ENCODE results near the gene ESRP2.

Gene ESRP2

DNA sequence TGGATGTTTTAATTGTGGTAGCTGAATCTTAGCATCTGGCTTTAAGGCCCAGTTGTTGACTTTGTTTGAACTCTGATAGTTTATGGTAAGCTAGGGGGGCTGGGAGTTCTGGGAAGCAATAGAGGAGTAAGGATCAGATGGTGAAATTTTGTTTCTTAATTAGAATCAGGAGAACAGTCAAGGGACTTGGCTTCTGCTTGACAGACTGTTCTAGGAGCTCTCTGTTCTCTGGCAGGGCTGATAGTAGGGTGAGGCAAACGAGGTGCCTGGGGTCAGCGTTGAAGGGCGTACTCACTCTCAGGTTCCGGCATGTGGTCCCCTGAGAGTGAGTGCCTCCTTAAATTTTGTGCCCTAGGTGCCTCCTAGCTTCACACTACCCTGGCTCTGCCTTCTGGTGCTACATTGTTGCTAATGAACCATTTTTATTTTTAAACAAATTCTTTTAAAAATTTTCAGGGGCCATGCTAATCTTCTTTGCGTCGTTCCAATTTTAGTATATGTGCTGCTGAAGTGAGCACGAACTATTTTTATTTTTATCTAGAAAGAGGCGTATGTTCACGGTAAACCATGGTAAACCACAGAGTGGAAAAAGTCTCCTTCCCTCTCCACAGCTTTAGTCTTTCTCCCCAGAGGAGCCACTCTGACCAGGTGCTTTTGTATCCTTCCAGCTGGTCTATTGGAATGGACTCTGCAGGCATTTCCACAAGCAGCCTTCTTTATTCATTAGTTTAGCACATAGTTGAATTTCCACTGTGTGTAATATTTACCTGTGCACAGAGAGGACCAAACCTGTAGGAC is 48.1 kb upstream of the ESRP2 start:
- Histone ChIP-seq H3K4me3 (ENCODE audit: low read depth, low read length) (no peak overlapping the region), H3K4me1 (ENCODE audit: control insufficient read depth, insufficient read depth, low read length) (no peaks in the 10 kb centered on the region), H3K9me3 (ENCODE audit: control insufficient read depth, insufficient read depth, low read depth, low read length) (no peaks in the 10 kb centered on the region), H3K27ac (ENCODE audit: extremely low read depth, low read depth, low read length) (no peak overlapping the region), H3K36me3 (ENCODE audit: control insufficient read depth in 2 of 2, insufficient read depth in 1 of 2, low read length in 2 of 2) (peaks cover 19 to 67% of the 10 kb centered on the region in 2 experiments; a peak in 2 of 3 replicates)
- CTCF ChIA-PET: interaction anchor here (1.1 to 2.8 kb wide), 3 partner anchors 16 to 23 kb away, joined by 3 to 14 read pairs (median 5); partner anchors contain the start of gene SLC7A6
- no peak for TF ChIP-seq ZNF19 (tag by site-specific recombination; IDR thresholded peaks at IDR 0.05; ENCODE audit: low read depth)
- no peak for TF ChIP-seq HOXA7 (CRISPR knock-in tag; IDR thresholded peaks at IDR 0.05; ENCODE audit: borderline replicate concordance)
- no peak for TF ChIP-seq ZNF654 (tag by site-specific recombination; IDR thresholded peaks at IDR 0.05; ENCODE audit: low read depth)
- no peak for TF ChIP-seq ZBTB17 (tag by site-specific recombination; IDR thresholded peaks at IDR 0.05)
- no peak for TF ChIP-seq INSM2 (tag by site-specific recombination; IDR thresholded peaks at IDR 0.05)
- no peak for TF ChIP-seq ZNF16 (tag by site-specific recombination; IDR thresholded peaks at IDR 0.05; ENCODE audit: low read depth)
- no peak for TF ChIP-seq SP2 (tag by site-specific recombination; IDR thresholded peaks at IDR 0.05)
- no peak for TF ChIP-seq ZNF837 (tag by site-specific recombination; IDR thresholded peaks at IDR 0.05)
- no peak for TF ChIP-seq HIC1 (tag by site-specific recombination; IDR thresholded peaks at IDR 0.05)
- TF ChIP-seq ZNF600 (tag by site-specific recombination; IDR thresholded peaks at IDR 0.05): no peak
- no peak for TF ChIP-seq BCL11B (tag by site-specific recombination; IDR thresholded peaks at IDR 0.05; ENCODE audit: low read depth)
- no peak for TF ChIP-seq ZNF133 (tag by site-specific recombination; IDR thresholded peaks at IDR 0.05)
- TF ChIP-seq CTCF (tag by site-specific recombination; IDR thresholded peaks at IDR 0.05): no peak
- no peak for TF ChIP-seq ZNF692 (tag by site-specific recombination; IDR thresholded peaks at IDR 0.05)
- no peak for TF ChIP-seq ZNF629 (tag by site-specific recombination; IDR thresholded peaks at IDR 0.05)
- no peak for TF ChIP-seq ZNF670 (tag by site-specific recombination; IDR thresholded peaks at IDR 0.05; ENCODE audit: low read depth)
- no peak for TF ChIP-seq ZNF292 (tag by site-specific recombination; IDR thresholded peaks at IDR 0.05; ENCODE audit: borderline replicate concordance, low read depth)
- POLR2A ChIA-PET: interaction anchor here (0.7 kb wide), 1 partner anchor 27 kb away, joined by 3 read pairs; the partner anchor contains the start of genes PRMT7 and SLC7A6OS

DNA sequence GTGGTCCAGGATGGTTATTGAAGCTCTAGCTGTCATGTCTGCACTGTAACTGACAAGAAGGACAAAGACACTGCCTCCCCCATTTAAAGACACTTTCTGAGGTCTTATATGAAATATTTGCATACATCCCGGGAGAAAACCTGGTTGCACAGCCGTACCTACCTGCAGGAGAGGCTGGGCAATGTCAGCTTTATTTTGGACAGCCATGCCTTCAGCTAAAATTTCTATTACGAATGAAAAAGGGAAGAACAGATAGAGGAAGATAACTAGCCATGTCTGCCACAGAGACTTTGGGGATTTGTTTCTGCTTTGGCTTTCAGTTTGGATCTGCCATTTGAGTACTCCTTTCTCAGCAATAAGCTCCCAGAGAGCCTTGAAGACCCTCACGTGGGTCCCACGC is 47.4 kb upstream of the ESRP2 start:
- no peak for TF ChIP-seq ZBTB21 (tag by site-specific recombination; IDR thresholded peaks at IDR 0.05)
- no peaks in the 10 kb centered on the region for H3K9me3 ChIP-seq (ENCODE audit: control insufficient read depth, insufficient read depth, low read depth, low read length)
- H3K36me3 ChIP-seq (ENCODE audit: control insufficient read depth in 2 of 2, insufficient read depth in 1 of 2, low read length in 2 of 2): peaks cover 20 to 65% of the 10 kb centered on the region in 2 experiments; a peak in 2 of 3 replicates
- H3K27ac ChIP-seq (ENCODE audit: extremely low read depth, low read depth, low read length): no peak overlapping the region
- H3K4me3 ChIP-seq (ENCODE audit: low read depth, low read length): no peak overlapping the region
- CTCF ChIA-PET: interaction anchor here (1.1 to 2.8 kb wide), 3 partner anchors 17 to 22 kb away, joined by 3 to 14 read pairs (median 5); partner anchors contain the start of gene SLC7A6
- POLR2A ChIA-PET: interaction anchor here (0.7 kb wide), 1 partner anchor 28 kb away, joined by 3 read pairs; the partner anchor contains the start of genes PRMT7 and SLC7A6OS
- no peaks in the 10 kb centered on the region for H3K4me1 ChIP-seq (ENCODE audit: control insufficient read depth, insufficient read depth, low read length)

All from HEK293 (cell line).